MCF 10A (cell line): ENCODE results near the gene LAMTOR4. TPM values are rescaled to one million over a fixed set of nuclear protein-coding genes. Genes with fewer than 3 reads are reported as not detected.

ENCODE experiments used
- BruUV-seq: library from RNA; stranded (reverse); fragments of 400-500 nt; replicated peaks from 2 replicates; lab custom pipeline; 2021; lab: Mats Ljungman, UMichigan
- CTCF ChIA-PET: fragments of 300-600 bp; sonication (Branson Sonifier 250); formaldehyde crosslinking; extraction: SDS; loops from one replicate; lab custom pipeline; 2021; ENCODE audit warnings: antibody characterized with exemption, inconsistent platforms; lab: Yijun Ruan, JAX
- POLR2A ChIA-PET: fragments of 300-600, 350-650 bp; sonication (Branson Sonifier 250); formaldehyde crosslinking; extraction: SDS; loops from one replicate; lab custom pipeline; 2020; ENCODE audit warnings: antibody characterized with exemption, inconsistent platforms; lab: Yijun Ruan, JAX
- DNase-seq: peaks from one replicate; pipeline ENCODE4 v3.0.0-alpha.2; 2018; ENCODE audit not compliant: unreplicated experiment
- H3K27ac Mint-ChIP-seq: one replicate; pipeline ENCODE4 v1.8.0; 2022; ENCODE audit warnings: mild to moderate bottlenecking, low read depth, mixed read lengths; ENCODE audit not compliant: unreplicated experiment
- H3K27me3 Mint-ChIP-seq: one replicate; pipeline ENCODE4 v1.8.0; 2022; ENCODE audit warnings: mixed read lengths; ENCODE audit not compliant: insufficient read depth, unreplicated experiment
- H3K36me3 Mint-ChIP-seq: one replicate; pipeline ENCODE4 v1.8.0; 2022; ENCODE audit warnings: mild to moderate bottlenecking, moderate library complexity, mixed read lengths; ENCODE audit not compliant: insufficient read depth, unreplicated experiment
- H3K4me1 Mint-ChIP-seq: one replicate; pipeline ENCODE4 v1.8.0; 2022; ENCODE audit warnings: mixed read lengths; ENCODE audit not compliant: insufficient read depth, unreplicated experiment
- H3K4me3 Mint-ChIP-seq: one replicate; pipeline ENCODE4 v1.8.0; 2022; ENCODE audit warnings: mild to moderate bottlenecking, moderate library complexity, mixed read lengths; ENCODE audit not compliant: unreplicated experiment
- H3K9me3 Mint-ChIP-seq: one replicate; pipeline ENCODE4 v1.8.0; 2022; ENCODE audit warnings: mixed read lengths; ENCODE audit not compliant: unreplicated experiment
- intact Hi-C: fragments of 100-400 bp; cut with micrococcal nuclease; formaldehyde crosslinking; loops from 2 replicates; pipeline ENCODE4 v1.14.1; 2022
- total RNA-seq: library from RNA; stranded (reverse); gene quantifications from 2 replicates; pipeline ENCODE4 v1.2.3, GENCODE V29; 2022
- TF ChIP-seq, protein P1 (sequence below): fragments of 200-600 bp; IDR thresholded peaks from one replicate; pipeline ENCODE4 v1.8.0; 2022; ENCODE audit warnings: antibody characterized with exemption, mild to moderate bottlenecking; ENCODE audit not compliant: unreplicated experiment

LAMTOR4 gene
- total RNA-seq, 1 experiment from 2014 or later = 76.6 TPM

DNA sequence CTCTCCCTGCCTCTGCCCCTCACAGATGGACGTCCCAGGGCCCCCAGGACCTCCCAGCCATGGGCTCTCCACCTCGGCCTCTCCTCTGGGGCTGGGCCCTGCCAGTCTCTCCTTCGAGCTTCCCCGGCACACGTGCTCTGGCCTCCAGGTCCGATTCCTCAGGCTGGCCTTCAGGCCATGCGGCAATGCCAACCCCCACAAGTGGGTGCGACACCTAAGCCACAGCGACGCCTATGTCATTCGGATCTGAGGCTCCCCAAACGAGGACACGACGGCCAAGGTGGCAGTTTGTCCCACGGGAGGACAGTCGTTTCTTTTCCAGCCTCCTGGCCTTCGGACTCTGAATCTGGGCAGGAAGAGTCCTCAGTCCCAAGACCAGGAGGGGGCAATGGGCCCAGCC is 42.1 kb upstream of the LAMTOR4 start:
- intact Hi-C loops = no loop called here
- TF ChIP-seq, protein P1, sequence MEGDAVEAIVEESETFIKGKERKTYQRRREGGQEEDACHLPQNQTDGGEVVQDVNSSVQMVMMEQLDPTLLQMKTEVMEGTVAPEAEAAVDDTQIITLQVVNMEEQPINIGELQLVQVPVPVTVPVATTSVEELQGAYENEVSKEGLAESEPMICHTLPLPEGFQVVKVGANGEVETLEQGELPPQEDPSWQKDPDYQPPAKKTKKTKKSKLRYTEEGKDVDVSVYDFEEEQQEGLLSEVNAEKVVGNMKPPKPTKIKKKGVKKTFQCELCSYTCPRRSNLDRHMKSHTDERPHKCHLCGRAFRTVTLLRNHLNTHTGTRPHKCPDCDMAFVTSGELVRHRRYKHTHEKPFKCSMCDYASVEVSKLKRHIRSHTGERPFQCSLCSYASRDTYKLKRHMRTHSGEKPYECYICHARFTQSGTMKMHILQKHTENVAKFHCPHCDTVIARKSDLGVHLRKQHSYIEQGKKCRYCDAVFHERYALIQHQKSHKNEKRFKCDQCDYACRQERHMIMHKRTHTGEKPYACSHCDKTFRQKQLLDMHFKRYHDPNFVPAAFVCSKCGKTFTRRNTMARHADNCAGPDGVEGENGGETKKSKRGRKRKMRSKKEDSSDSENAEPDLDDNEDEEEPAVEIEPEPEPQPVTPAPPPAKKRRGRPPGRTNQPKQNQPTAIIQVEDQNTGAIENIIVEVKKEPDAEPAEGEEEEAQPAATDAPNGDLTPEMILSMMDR = no peak
- ChIA-PET POLR2A (interaction anchor here (0.6 kb wide), 1 partner anchor 1213 kb away, joined by 3 read pairs; no protein-coding TSS in a partner anchor), CTCF (interaction anchor here (0.6 kb wide), 1 partner anchor 13 kb away, joined by 3 read pairs; no protein-coding TSS in a partner anchor)
- Mint-ChIP-seq H3K36me3 (peaks cover 52% of the 10 kb centered on the region), H3K4me3 (no peak overlapping the region), H3K27ac (no peak overlapping the region), H3K9me3 (no peaks in the 10 kb centered on the region), H3K4me1 (peaks cover 4% of the 10 kb centered on the region), H3K27me3 (no peaks in the 10 kb centered on the region)
- no TSS peak for BruUV-seq
- DNase-seq = no peak

- intact Hi-C loops = no loop called here
- H3K27ac Mint-ChIP-seq = no peak overlapping the region
- H3K4me3 Mint-ChIP-seq = no peak overlapping the region
- no peaks in the 10 kb centered on the region for H3K27me3 Mint-ChIP-seq
- BruUV-seq = TSS peak; percentile 83
- peaks cover 58% of the 10 kb centered on the region for H3K36me3 Mint-ChIP-seq
- H3K9me3 Mint-ChIP-seq = no peaks in the 10 kb centered on the region
- peaks cover 4% of the 10 kb centered on the region for H3K4me1 Mint-ChIP-seq
- POLR2A ChIA-PET = interaction anchor here (0.6 kb wide), 1 partner anchor 1213 kb away, joined by 3 read pairs; no protein-coding TSS in a partner anchor
- TF ChIP-seq, protein P1 = no peak
- no peak for DNase-seq
- CTCF ChIA-PET = interaction anchor here (0.6 kb wide), 2 partner anchors 13 to 35 kb away, joined by 3 to 4 read pairs; no protein-coding TSS in a partner anchor
These were observed 41.5 kb upstream of the LAMTOR4 start for GRCh38 chr7:100107125-100107737.

- no peak overlapping the region for H3K4me3 Mint-ChIP-seq
- H3K27me3 Mint-ChIP-seq = no peaks in the 10 kb centered on the region
- peaks cover 4% of the 10 kb centered on the region for H3K4me1 Mint-ChIP-seq
- intact Hi-C loops = no loop called here
- no peak overlapping the region for H3K27ac Mint-ChIP-seq
- DNase-seq = no peak
- CTCF ChIA-PET = interaction anchor here (0.6 kb wide), 1 partner anchor 34 kb away, joined by 4 read pairs; no protein-coding TSS in a partner anchor
- TF ChIP-seq, protein P1 = no peak
- H3K9me3 Mint-ChIP-seq = no peaks in the 10 kb centered on the region
- peaks cover 59% of the 10 kb centered on the region for H3K36me3 Mint-ChIP-seq
- POLR2A ChIA-PET = no interaction called here
- no TSS peak for BruUV-seq
These were observed 40.8 kb upstream of the LAMTOR4 start for GRCh38 chr7:100107890-100108289.

DNA sequence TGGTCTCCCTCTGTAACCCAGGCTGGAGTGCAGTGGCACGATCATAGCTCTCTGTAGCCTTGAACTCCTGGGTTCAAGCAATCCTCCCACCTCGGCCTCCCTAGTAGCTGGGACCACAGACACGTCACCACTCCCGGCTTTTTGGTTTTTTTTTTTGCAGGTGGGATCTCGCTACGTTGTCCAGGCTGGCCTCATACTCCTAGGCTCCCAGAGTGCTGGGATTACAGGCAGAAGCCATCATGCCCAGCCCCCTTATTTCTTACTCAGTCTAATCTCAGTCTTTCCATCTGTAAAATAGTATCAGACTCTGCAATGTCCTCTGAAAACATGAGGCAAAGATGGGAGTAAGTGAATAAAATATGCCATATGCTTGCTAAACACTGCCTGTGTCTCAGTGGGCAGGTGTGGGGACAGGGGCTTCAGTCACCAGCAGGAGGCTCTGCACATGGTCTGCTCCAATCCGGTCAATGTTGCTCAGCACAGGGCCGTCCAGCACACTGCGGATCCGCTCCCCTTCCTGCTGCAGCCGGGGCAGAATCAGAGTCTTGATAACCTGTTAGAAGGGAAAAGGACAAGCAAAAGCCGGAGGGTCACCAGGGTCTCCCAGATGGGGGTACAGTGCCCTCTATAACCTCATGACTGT is 39.1 kb upstream of the LAMTOR4 start:
- no peak for DNase-seq
- H3K27ac Mint-ChIP-seq = no peak overlapping the region
- intact Hi-C loops = no loop called here
- TF ChIP-seq, protein P1 = no peak
- ChIA-PET CTCF (interaction anchor here (0.6 kb wide), 1 partner anchor 107 kb away, joined by 3 read pairs; no protein-coding TSS in a partner anchor), POLR2A (no interaction called here)
- BruUV-seq = no TSS peak
- peaks cover 55% of the 10 kb centered on the region for H3K36me3 Mint-ChIP-seq
- H3K4me3 Mint-ChIP-seq = no peak overlapping the region
- no peaks in the 10 kb centered on the region for H3K27me3 Mint-ChIP-seq
- no peaks in the 10 kb centered on the region for H3K9me3 Mint-ChIP-seq
- H3K4me1 Mint-ChIP-seq = no peaks in the 10 kb centered on the region
